SK-N-SH (cell line): ENCODE results near the gene CLASP2. TPM values are rescaled to one million over a fixed set of nuclear protein-coding genes. Genes with fewer than 3 reads are reported as not detected.
"Not testable (repeated sequence)": the region's sequence is repeated elsewhere in the genome, so short reads cannot be mapped to it uniquely, and the experiment has no call there.

Experiments used
- CTCF ChIA-PET: fragments of 300-600, 350-600 bp; formaldehyde crosslinking; extraction: SDS; loops from one replicate; lab custom pipeline; 2021; lab: Yijun Ruan, JAX
- POLR2A ChIA-PET: fragments of 350-600 bp; sonication (Branson Sonifier 250); formaldehyde crosslinking; extraction: SDS; loops from one replicate; lab custom pipeline; 2020; ENCODE audit warnings: antibody characterized with exemption, inconsistent platforms; lab: Yijun Ruan, JAX
- DNase-seq: peaks from one replicate; pipeline ENCODE4 v3.0.0; 2012
- H2AFZ ChIP-seq: fragments of 200-600 bp; sonication (generic); 2 replicates; pipeline ENCODE4 v1.8.1; 2016; ENCODE audit warnings: antibody characterized with exemption, mild to moderate bottlenecking, low read depth
- H3F3A ChIP-seq: fragments of 200-600 bp; sonication (generic); replicated peaks from 2 replicates; pipeline ENCODE3; 2016; ENCODE audit warnings: antibody characterized with exemption, mild to moderate bottlenecking; ENCODE audit not compliant: insufficient read depth
- H3K27ac ChIP-seq, 2 experiments: fragments of 200-500 bp in 1 of 2; fragments of 200-600 bp in 1 of 2; sonication (Bioruptor generic) in 1 of 2; sonication (generic), shearing (Covaris generic) in 1 of 2; 2 replicates each; pipeline versions ENCODE4 v1.5.1 to v1.6.1; 2014 to 2016; ENCODE audit warnings: low read depth in 2 of 2, inconsistent platforms in 1 of 2, low read length in 1 of 2, mild to moderate bottlenecking in 1 of 2, mixed read lengths in 1 of 2
- H3K27me3 ChIP-seq: fragments of 200-600 bp; sonication (generic), shearing (Covaris generic); 2 replicates; pipeline ENCODE4 v1.6.1; 2016; ENCODE audit warnings: mixed run types; ENCODE audit not compliant: insufficient read depth
- H3K36me3 ChIP-seq, 2 experiments: fragments of 200-500 bp in 1 of 2; fragments of 200-600 bp in 1 of 2; sonication (Bioruptor generic) in 1 of 2; sonication (generic) in 1 of 2; replicated peaks in 1 of 2; 2 replicates each; pipeline versions ENCODE3 to v1.5.1; 2014 to 2016; ENCODE audit warnings: low read length in 1 of 2, mild to moderate bottlenecking in 1 of 2; ENCODE audit not compliant: insufficient read depth in 2 of 2, control insufficient read depth in 1 of 2
- H3K4me1 ChIP-seq, 2 experiments: fragments of 200-500 bp in 1 of 2; fragments of 200-600 bp in 1 of 2; sonication (Bioruptor generic) in 1 of 2; sonication (generic), shearing (Covaris generic) in 1 of 2; 2 replicates each; pipeline versions ENCODE4 v1.5.1 to v1.6.1; 2014 to 2016; ENCODE audit warnings: low read depth in 1 of 2, low read length in 1 of 2, mixed run types in 1 of 2; ENCODE audit not compliant: insufficient read depth in 2 of 2, control insufficient read depth in 1 of 2
- H3K4me2 ChIP-seq: fragments of 200-600 bp; sonication (generic), shearing (Covaris generic); 2 replicates; pipeline ENCODE4 v1.6.1; 2017; ENCODE audit warnings: mixed run types
- H3K4me3 ChIP-seq, 2 experiments: fragments of 200-500 bp in 1 of 2; fragments of 200-600 bp in 1 of 2; sonication (Bioruptor generic) in 1 of 2; sonication (generic), shearing (Covaris generic) in 1 of 2; 2 replicates each; pipeline versions ENCODE4 v1.5.1 to v1.8.1; 2014 to 2016; ENCODE audit warnings: low read depth in 2 of 2, inconsistent platforms in 1 of 2, low read length in 1 of 2, mild to moderate bottlenecking in 1 of 2, mixed read lengths in 1 of 2, moderate library complexity in 1 of 2
- H3K79me2 ChIP-seq: fragments of 200-600 bp; sonication (generic); 2 replicates; pipeline ENCODE4 v1.8.1; 2017; ENCODE audit warnings: mild to moderate bottlenecking; ENCODE audit not compliant: insufficient read depth
- H3K9ac ChIP-seq: fragments of 200-600 bp; sonication (generic); 2 replicates; pipeline ENCODE4 v1.6.1; 2017; ENCODE audit warnings: mixed run types
- H3K9me2 ChIP-seq: fragments of 200-600 bp; sonication (generic); 2 replicates; pipeline ENCODE4 v1.6.1; 2017; ENCODE audit warnings: mixed run types
- H3K9me3 ChIP-seq: fragments of 200-600 bp; sonication (generic); 2 replicates; pipeline ENCODE4 v1.6.1; 2017; ENCODE audit warnings: mixed run types, mild to moderate bottlenecking, moderate library complexity
- H4K20me1 ChIP-seq: fragments of 200-600 bp; sonication (generic); 2 replicates; pipeline ENCODE4 v1.6.1; 2017; ENCODE audit warnings: mild to moderate bottlenecking, mixed run types; ENCODE audit not compliant: insufficient read depth
- EZH2phosphoT487 ChIP-seq: fragments of 200-600 bp; sonication (generic); IDR thresholded peaks from 2 replicates; pipeline ENCODE4 v1.6.1; 2017; ENCODE audit warnings: low read depth, mixed run types, mild to moderate bottlenecking, antibody characterized with exemption, moderate library complexity, borderline replicate concordance
- FOSL2 ChIP-seq: IDR thresholded peaks from 2 replicates; pipeline ENCODE4 v1.4.0; 2012; ENCODE audit warnings: low read depth, mild to moderate bottlenecking, moderate library complexity, borderline replicate concordance
- GATA2 ChIP-seq: sonication (generic); formaldehyde crosslinking; IDR thresholded peaks from 2 replicates; pipeline ENCODE4 v1.5.0; 2020; ENCODE audit warnings: mild to moderate bottlenecking, missing genetic modification reagents
- IRF3 ChIP-seq: fragments of 150-350 bp; IDR thresholded peaks from 2 replicates; pipeline ENCODE4 v1.6.1; 2016; ENCODE audit warnings: mild to moderate bottlenecking, low read depth, low read length
- JUND ChIP-seq: IDR thresholded peaks from 2 replicates; pipeline ENCODE4 v1.4.0; 2012
- MEF2A ChIP-seq: IDR thresholded peaks from 2 replicates; pipeline ENCODE4 v1.4.0; 2012; ENCODE audit warnings: low read depth, borderline replicate concordance
- MXI1 ChIP-seq: IDR thresholded peaks from 2 replicates; pipeline ENCODE4 v1.6.1; 2012; ENCODE audit warnings: mild to moderate bottlenecking, low read depth, low read length, improper control_type of control experiment
- PBX3 ChIP-seq: IDR thresholded peaks from 2 replicates; pipeline ENCODE4; 2012
- POLR2AphosphoS5 ChIP-seq: IDR thresholded peaks from 2 replicates; pipeline ENCODE4 v1.6.1; 2012; ENCODE audit warnings: low read depth, low read length
- RXRA ChIP-seq: IDR thresholded peaks from 2 replicates; pipeline ENCODE4 v1.4.0; 2012; ENCODE audit warnings: low read depth, mild to moderate bottlenecking, borderline replicate concordance
- SMC3 ChIP-seq: IDR thresholded peaks from 2 replicates; pipeline ENCODE4 v1.6.1; 2012; ENCODE audit warnings: low read depth, low read length, improper control_type of control experiment
- TAF1 ChIP-seq: IDR thresholded peaks from 2 replicates; pipeline ENCODE4 v1.6.1; 2012; ENCODE audit warnings: low read depth, mild to moderate bottlenecking, low read length, moderate library complexity, borderline replicate concordance
- WGBS: methylation state at CpG from one replicate; pipeline ENCODE4 v1.1.6; 2017; ENCODE audit warnings: low lambda C conversion rate; 5-methylcytosine and 5-hydroxymethylcytosine counted together
- polyA plus RNA-seq, 3 experiments: library from polyadenylated mRNA; depleted of rRNA; stranded (reverse); fragments of >200 nt; gene quantifications; 2 replicates each; pipeline ENCODE4 v1.2.3, GENCODE V29; 2012

Gene CLASP2
- polyA plus RNA-seq, 1 of the 3 experiments (the other 2 are of a cell fraction), result 13.2 TPM

- no peak for TF ChIP-seq IRF3
- no peak for TF ChIP-seq MEF2A
- TF ChIP-seq POLR2AphosphoS5, result no peak
- TF ChIP-seq PBX3, result no peak
- no peak for TF ChIP-seq JUND
- no peak for TF ChIP-seq RXRA
- no peak for TF ChIP-seq EZH2phosphoT487
- no peak for TF ChIP-seq MXI1
- TF ChIP-seq FOSL2, result no peak
- no peak for TF ChIP-seq TAF1
- no peak for TF ChIP-seq SMC3
- TF ChIP-seq GATA2 (CRISPR knock-in tag), result no peak
- Histone ChIP-seq H3K27ac (peak overlapping the region in 1 of 2 experiments; percentile 60; a peak in 2 of 4 replicates), H3K79me2 (peaks cover 66% of the 10 kb centered on the region), H3K9me2 (no peaks in the 10 kb centered on the region), H3K27me3 (no peaks in the 10 kb centered on the region), H2AFZ (no peak overlapping the region), H4K20me1 (no peaks in the 10 kb centered on the region), H3K36me3 (no peaks in the 10 kb centered on the region), H3K9me3 (no peaks in the 10 kb centered on the region), H3F3A (no peaks in the 10 kb centered on the region), H3K4me3 (no peak overlapping the region), H3K9ac (no peak overlapping the region), H3K4me1 (peaks cover 0 to 11% of the 10 kb centered on the region in 2 experiments; a peak in 2 of 4 replicates), H3K4me2 (no peak overlapping the region)
- ChIA-PET POLR2A (no interaction called here), CTCF (interaction anchor here (0.8 to 1.0 kb wide), 2 partner anchors 16 to 64 kb away, joined by 3 read pairs; no protein-coding TSS in a partner anchor)
- WGBS, result 89% methylated on average over 2 of the region's 2 CpGs
- DNase-seq, result no peak
Measured at GRCh38 chr3:33652736-33653135, 65.3 kb downstream of the CLASP2 start.

- CTCF ChIA-PET, POLR2A ChIA-PET: not testable (repeated sequence)
Measured at GRCh38 chr3:33651101-33651500, 67.0 kb downstream of the CLASP2 start.

More at GRCh38 chr3:33651101-33651500, 67.0 kb downstream of the CLASP2 start:
- WGBS, result 100% methylated on average over 3 of the region's 4 CpGs
- H3K9me2 ChIP-seq, H3K9me3 ChIP-seq, H3K27me3 ChIP-seq, H3K4me1 ChIP-seq, H3F3A ChIP-seq, H4K20me1 ChIP-seq, H3K9ac ChIP-seq, H2AFZ ChIP-seq, H3K4me3 ChIP-seq, H3K36me3 ChIP-seq, H3K4me2 ChIP-seq, DNase-seq, H3K27ac ChIP-seq: not testable (repeated sequence)
- peaks cover 63% of the 10 kb centered on the region for H3K79me2 ChIP-seq
